GM19239 (cell line): ENCODE measurements around the gene TMEM242.
A peak's percentile ranks its signal among the peaks of the same experiment; 100 is the strongest.
"Not testable (repeated sequence)": the region's sequence is repeated elsewhere in the genome, so short reads cannot be mapped to it uniquely, and the experiment has no call there.

ENCODE experiments used
- DNase-seq: peaks from one replicate; pipeline ENCODE4 v3.0.0; 2011; ENCODE audit warnings: low spot score; ENCODE audit not compliant: insufficient read length
- FAIRE-seq: peaks from 2 replicates; lab custom pipeline; 2011; peaks lifted over from hg19 to GRCh38; lab: Jason Lieb, UNC

TMEM242 gene

DNA sequence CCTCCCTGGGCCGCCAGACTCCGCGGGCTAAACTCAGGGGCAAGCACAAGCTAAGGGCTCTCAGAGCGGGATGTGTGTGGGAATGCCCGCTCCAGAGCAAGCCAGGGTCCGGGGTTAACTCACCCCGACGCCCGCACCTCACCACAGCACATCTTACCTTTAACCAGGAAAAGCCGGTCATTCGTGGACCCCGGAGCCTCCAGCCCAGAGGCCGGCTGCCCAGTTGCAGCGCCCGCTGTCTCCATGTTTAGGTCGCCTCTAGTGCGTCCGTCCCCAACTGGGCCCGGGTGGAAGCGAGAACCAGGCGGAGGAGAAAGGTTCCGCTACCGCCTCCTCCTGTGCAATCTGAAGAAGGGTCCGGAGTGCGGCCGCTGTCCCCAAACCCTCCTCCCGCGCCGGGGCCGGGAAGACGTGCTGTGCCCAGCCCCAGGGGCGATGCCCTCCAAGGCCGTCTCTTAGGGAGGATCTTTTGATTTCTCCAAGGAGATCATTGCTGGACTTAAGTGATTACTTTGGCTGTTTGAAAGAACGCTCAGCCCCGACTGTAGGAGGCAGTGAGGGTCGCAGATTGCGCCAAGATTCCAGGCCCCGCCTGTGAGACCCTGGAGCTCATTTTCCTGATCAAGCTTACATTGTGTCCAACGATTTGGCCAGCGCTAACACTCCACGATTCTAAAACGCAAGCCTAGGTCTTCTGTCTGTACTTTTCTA, at the start of gene TMEM242:
Gene TMEM242, minus strand, starts transcription at position 265 of the 711 bp plus-strand sequence. Its CDS starts 20 bp downstream, at position 245.
- DNase-seq (peak; percentile 61), FAIRE-seq (peak; percentile 81)

DNA sequence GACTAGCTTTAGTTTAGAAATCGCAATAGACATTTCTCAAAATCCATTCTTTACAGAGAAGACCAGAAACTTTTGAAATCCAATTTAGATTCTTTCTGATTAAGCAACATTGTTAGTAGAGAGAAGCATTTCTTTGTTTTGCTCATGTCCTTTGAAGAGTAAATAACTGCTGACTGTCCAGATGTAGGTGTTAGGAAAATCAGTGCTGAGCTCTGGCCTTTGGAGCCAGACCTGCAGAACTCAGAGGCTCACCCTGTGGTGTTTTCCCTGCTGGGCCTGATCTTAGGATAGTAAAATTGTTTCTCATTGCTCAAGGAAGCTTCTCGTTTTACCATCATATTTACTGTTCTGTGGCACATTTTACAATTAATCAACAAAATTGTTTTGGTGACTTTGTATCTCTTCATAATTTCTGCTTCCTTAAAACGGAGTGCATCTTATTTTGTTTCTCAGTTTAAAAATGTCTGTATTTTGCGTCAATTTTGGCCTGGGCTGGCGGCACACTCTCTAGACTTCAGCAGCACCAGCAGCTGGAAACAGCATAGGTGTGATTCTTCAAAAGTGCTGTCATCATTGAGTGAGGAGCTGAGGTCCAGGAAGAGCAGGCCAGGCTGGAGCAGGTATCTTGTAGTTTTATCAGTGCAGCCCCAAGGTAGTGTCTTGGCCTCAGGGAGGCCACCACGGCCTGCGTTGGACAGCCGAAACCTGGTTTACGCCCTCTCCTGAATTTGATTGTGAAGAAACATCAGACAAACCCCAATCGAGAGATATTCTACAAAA, 49.4 kb upstream of the TMEM242 start:
- DNase-seq (no peak), FAIRE-seq (no peak)

DNA sequence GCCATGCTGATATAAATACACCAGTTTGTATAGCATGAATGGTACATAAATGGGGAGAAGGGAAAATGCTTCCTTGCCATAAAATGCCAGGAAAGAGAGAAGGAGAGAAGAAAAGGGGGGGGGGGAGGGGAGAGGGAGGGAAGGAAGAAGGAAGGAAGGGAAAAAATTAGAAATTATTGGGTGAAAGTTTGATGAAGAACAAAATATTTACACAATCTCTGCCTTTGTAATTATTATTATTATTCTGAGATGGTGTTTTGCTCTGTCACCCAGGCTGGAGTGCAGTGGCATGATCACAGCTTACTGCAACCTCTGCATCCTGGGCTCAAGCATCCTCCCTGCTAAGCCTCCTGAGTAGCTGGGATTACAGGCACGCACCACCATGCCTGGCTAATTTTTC, 47.4 kb upstream of the TMEM242 start:
- FAIRE-seq (no peak), DNase-seq (no peak)

DNA sequence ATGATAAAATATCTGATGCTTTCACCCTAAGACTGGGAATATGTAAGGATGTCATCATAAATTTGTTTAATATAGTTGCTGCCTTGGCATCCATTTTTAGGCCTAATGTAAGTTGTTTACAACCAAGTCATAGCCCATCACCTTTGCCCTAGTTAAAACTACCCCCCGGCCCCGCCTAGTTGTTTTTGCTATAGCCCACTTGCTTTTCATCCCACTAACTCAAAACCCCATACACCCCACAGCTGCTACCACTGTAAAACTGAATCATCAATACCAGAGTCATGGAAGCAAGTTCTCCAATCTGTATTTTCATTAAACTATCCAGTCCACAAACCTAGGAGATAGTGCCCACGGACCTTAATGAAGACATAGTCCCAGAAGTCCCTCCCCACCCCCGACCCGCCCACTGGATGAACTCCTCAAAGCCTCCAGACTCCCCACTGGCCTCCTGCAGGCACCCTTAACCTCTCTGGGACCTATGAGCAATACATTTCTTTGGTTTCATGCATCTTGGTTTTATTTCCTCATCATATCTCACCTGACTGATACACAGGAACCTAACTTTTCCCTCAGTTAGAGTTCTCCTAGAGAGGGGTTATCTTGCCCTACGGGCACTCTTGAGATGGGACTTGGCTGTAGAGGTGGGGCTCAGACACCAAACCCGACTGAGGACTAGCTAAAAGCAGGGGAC, 45.2 kb upstream of the TMEM242 start:
- peak; percentile 77 for FAIRE-seq
- no peak for DNase-seq

DNA sequence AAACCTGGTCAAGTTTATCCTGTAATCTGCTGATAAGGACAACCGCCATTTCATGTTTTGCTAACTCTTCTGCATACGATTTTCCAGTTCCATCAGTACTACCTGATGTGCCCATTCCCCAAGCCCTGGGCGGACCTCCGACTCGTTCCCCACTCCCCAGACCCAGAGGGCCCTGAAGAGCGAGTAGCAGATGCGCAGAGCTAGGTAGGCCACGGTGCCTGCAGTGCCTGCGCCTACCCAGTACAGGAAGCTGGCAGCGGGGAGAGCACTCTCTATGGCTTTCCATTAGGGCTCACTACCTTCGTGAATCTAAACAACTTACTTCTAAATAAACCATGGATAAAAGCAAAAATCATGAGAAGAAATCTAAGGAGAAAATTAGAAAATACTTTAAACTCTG, 43.3 kb upstream of the TMEM242 start:
- no peak for DNase-seq
- no peak for FAIRE-seq

DNA sequence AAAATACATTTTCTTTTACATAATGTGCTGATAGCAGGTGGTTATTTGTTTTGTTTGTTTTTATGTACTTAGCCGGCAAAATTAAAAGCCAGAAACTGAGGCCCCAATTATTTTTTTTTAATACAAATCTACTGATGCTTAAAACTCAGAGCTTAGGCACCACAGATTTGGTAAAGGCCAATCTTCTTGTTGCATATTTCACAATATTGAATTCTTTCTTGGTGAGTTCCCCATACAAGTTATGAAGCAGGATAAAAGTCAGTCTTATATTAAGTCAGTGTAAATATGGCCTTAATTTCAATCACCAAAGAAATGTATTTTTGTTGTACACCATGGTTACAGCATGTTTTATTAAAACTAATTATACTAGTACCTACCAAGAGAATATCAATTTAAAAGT, 41.4 kb upstream of the TMEM242 start:
- no peak for DNase-seq
- no peak for FAIRE-seq

DNA sequence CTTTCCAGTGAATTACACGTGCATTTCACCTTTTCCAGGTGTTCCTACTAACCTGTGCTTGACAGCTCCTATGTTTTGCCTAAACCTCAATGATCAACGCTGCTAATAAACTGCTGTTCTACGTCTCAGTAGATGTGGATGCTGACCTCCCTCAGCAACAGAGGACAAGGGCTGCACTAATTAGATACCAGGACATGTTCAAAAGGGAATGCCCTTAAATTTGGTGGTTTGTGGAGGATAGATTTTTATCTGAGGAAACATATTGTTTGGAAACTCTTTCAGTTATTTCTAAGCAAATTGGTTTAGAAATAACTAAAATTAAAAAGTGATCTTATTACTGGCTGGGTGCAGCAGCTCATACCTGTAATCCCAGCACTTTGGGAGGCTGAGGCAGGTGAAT, 38.6 kb upstream of the TMEM242 start:
- no peak for DNase-seq
- FAIRE-seq: no peak

DNA sequence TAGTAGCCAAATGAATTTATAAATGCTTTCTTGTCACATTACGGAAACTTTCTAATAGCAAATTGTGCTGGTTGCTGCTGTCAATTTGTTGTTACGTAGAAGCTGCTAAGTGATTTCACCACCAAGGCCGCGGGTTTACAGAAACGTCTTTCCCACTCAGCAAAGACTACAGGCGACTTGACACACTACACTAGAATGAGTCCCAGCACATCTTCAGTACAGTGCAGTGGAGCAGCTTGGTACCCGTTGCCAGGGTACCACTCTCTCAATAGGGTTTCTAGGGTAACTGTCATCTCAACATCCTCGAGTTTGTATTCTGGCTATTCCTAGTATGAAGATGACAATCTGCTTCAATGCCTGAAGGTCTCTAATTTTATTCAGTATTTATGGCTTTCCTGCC, 35.0 kb upstream of the TMEM242 start:
- DNase-seq (no peak), FAIRE-seq (no peak)

DNA sequence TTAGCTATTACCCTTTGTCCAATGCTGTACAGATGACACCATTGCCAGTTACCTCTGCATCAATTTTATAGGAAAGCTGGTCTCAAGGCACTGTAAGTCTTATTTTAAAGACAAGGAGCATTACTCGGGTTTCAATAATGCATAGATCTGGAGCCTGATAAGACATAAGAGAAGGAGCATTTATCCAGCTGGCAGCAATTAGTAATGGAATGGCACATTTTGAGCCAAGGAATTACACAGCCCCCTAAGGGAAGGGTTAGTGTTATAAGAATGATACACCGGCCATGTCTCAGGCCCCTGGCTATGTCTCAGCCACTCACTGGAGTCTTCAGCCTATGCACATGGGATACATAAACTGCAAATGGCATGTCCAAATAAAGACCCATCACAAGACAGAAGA, 23.1 kb upstream of the TMEM242 start:
- DNase-seq (no peak), FAIRE-seq (no peak)

DNA sequence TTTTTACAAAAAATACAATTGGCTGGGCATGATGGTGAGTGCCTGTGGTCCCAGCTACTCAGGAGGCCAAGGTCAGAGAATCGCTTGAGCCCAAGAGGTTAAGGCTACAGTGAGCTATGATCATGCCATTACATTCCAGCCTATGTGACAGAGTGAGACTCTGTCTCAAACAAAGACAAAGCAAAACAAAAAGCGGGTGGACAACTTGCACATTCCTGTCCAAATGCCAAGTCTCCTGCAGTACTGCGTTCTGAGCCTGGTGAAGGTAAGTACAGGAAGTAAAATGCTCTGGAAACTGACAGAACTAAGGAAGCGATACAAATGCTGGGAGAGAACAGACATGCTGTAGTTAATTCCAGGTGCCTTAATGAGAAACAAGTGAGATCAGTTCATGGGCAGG, 20.4 kb upstream of the TMEM242 start:
- DNase-seq: no peak
- no peak for FAIRE-seq

DNA sequence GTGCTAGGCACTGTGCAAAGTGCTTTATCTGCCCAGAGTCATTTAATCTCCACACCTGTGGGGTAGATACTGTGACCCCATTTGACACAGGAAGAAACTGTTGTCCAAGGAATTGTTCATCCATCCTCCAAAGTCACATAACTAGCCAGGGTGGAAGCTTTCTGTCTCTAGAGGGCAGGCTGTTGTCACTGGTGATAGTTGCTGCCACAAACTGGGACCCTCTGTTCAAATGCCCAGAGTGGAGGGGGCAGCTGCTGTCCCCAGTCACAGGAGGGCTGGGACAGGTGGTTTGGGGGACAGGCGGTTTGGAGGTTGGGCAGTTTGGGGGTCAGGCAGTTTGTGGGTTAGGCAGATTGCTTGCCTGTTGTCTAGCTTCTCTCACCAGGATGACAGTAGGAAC, 16.1 kb upstream of the TMEM242 start:
- FAIRE-seq (no peak), DNase-seq (no peak)

DNA sequence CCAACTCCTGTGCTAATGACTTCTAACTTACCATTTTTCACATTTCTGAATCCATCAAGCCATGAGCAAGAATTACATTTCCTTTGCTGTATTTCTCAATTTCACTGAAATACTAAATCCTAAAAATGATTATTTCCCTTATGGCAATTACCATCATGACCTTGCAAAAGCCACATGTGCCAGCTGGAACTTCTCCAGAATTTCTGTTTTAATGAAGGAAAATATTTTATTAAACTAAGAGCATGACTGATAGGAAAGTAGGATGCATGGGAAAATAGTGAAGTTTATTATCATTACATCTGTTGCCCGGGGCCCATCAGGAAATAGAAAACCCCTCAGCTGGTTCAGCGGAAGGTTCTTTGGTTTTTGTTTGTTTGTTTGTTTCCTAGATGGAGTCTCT, 14.4 kb upstream of the TMEM242 start:
- no peak for DNase-seq
- no peak for FAIRE-seq

DNA sequence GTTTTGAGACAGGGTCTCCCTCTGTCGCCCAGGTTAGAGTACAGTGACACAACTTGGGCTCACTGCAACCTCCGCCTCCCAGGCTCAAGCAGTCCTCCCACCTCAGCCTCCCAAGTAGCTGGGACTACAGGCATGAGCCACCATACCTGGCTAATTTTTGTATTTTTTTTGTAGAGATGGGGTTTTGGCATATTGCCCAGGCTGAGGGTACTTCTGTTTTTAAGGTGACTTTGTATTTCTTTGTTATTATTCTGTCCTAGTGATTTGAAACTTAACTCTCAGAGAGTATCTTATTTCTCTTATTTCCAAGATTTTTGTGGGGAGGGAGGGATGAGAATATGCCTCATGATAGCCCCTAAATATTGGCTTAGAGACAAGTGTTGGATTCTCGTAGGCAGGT, 14.0 kb upstream of the TMEM242 start:
- DNase-seq, FAIRE-seq: not testable (repeated sequence)

DNA sequence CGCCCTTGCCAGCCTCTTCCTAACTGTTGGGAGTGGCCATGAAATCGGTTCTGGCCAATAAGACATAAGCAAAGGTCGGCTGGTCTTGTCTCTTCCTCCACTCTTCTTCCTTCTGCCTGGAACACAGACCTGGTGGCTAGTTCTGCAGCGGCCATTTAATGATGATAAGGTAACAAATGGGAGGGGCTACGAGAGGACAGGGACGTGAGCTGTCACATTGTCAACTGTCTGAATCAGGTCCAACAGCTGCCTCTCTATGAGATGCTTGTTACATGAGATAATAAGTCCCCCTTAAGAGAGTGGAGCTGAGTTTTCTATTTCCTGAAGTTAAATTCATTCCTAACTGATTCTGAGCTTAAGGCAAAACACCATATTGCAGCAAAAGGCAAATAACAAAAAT, 12.5 kb upstream of the TMEM242 start:
- FAIRE-seq: no peak

DNA sequence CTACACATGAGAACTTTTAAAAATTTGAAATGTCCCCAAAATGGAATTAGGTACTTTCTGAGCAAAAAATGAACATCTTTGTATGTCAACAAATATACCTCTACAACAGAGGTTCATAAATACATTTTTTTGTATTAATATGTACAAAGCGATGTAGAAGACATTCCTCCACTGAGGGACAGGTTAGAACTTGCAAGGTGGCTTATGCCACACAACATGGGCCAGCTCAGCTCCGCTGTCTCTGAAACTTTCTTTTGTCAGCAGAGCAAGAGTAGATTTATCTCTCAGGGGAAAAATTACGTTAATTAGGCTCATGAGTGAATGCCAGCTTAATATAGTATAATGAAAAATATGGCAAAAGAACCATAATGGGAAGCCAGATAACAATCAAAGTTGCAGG, 10.6 kb upstream of the TMEM242 start:
- FAIRE-seq (no peak), DNase-seq (no peak)

More for the DNA sequence above, 12.5 kb upstream of the TMEM242 start:
- no peak for DNase-seq

DNA sequence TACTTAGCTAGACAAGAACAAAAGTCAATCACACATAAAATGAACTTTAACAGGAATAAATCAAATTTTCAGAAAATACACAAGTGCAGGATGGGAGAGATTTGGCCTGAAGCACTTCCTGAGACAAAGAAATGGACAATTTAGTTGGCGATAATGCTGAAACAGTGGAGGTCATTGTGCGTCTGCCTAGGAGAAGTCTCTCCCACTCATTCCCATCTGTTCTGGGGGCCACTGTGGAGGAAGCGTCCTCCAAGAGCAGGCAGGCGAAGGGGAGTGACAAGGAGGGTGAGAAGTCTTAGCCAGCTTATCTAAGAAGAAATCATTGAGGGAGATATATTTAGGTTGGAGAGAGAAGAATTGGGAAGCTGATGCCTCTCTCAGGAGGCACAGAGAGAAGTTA, 10.2 kb upstream of the TMEM242 start:
- DNase-seq (no peak), FAIRE-seq (no peak)

DNA sequence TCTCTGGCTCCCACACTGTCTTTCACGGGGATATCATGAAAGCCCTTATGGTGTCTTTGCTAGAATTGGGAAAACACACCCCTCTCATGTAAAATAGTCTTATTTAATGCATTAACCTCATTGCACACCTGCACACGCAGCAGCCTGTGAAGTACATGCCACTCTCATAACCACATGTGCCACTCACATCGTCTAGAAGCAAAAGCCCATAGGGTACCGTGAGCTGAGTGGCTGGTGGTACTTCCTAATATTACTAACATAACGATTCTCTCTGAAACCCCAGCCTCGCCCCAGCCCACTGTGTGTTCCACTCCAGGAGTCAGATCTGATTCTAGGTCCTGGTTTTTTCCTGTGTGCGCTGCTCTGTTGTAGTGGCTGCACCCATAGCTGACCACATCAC, 9.5 kb upstream of the TMEM242 start:
- no peak for FAIRE-seq
- DNase-seq: no peak

DNA sequence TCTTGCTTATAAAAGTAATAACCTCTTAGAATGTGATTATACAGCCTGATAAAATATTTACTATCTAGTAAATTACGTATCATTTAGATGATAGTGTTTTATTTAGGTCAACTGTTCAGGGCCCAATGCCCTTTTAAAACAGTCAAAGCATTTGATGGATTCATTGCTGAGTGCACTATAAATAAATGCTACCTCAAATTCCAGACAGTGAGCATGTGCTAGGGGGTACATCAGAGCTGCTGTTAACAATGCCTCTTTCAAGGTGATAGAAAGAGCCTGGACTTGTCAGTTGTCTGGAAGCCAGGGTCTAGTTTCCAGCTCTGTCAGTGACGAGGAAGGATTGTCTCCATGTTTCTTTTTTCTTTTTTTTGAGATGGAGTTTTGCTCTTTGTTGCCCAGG, 7.5 kb upstream of the TMEM242 start:
- DNase-seq: no peak
- no peak for FAIRE-seq

DNA sequence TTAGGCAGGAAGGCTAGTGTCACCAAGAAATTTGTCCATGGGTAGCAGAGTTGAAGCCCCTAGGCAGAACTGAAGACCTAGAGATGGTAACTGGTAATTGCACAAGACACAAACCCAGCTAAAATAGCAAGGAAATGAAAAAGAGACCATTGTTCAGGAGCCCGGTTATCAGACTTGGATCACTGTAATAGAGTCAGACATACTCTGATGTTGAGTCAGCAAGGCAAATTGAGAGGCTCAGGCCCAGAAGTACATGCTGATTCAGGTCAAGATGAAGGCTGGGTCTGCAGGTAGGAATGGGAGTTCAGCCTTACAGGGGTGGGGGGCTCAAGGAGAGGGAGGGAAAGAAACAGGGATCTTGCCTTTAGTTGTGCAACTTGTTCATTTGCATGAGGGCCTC, 6.5 kb upstream of the TMEM242 start:
- FAIRE-seq (no peak), DNase-seq (no peak)

DNA sequence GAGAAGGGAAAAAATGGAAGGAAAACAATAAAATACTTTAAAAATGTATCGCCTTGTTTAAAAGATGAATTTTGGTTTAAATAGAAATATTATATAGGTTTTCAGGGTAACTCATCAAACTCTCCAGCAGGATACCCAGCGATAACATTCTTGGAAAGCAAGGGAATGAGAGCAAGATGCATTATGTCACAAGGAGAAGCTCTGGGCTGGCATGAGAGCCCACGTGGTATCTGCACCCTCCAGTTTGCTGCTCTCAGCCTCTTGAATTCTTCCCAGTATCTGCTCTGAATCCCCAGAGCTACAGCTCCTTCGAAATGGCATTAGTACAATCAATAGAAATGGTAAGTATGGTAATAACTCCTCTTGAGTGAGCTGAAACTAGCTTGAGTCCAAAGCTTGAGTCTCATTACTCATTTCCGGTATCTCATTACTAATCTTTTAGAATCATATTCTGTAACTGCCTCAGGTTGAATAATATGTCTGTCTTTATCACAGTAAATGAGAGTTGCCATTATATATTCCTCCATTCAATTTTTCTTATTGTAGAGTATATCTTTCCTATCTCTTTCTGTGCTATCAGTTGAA, 4.9 kb upstream of the TMEM242 start:
- FAIRE-seq: no peak

DNA sequence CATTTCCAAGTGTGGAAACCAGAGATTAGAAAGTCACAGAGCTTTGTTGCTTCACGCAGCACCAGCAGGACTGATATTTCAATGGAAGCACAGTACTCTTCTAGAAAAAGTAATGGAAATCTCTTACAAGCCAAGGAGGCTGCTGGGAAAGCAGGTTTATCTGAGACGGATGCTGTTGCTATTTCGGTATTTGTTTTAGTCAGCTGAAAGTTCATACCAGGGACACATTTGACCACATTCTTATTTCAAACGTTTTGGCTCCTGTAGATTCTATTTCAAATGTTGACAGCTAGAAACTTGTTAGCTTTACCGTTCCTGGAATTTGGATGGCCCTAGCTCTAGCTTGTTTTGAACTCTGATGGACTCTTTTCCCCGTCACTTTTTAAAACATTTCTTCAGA, 3.7 kb upstream of the TMEM242 start:
- no peak for DNase-seq
- FAIRE-seq: peak; percentile 70

More for the DNA sequence above, 4.9 kb upstream of the TMEM242 start:
- DNase-seq: no peak
